Measurements from ENCODE around the gene TCEAL6.
A peak's percentile ranks its signal among the peaks of the same experiment; 100 is the strongest.
"Not testable (repeated sequence)": the region's sequence is repeated elsewhere in the genome, so short reads cannot be mapped to it uniquely, and the experiment has no call there.

The TCEAL6 gene

GRCh38 chrX:102142274-102142673, at the start of gene TCEAL6:
TCEAL6 (minus strand) TSS chrX:102142481.
- not testable (repeated sequence) for DNase-seq

- DNase-seq, result no peak
These were observed 43.9 kb upstream of the TCEAL6 start for GRCh38 chrX:102185967-102186720.

- peak; percentile 68 for DNase-seq
These were observed 13.5 kb upstream of the TCEAL6 start, which contains the start of gene BEX5 for GRCh38 chrX:102155806-102156179. BEX5 (minus strand) TSS chrX:102155977; CDS start chrX:102154265, 1,712 bp downstream.

- peak; percentile 9 for DNase-seq
These were observed 12.9 kb upstream of the TCEAL6 start for GRCh38 chrX:102154900-102155805.

GRCh38 chrX:102154218-102154860, 12.1 kb upstream of the TCEAL6 start:
- peak; percentile 1 for DNase-seq

- not testable (repeated sequence) for DNase-seq
These were observed 650 bp downstream of the TCEAL6 start for GRCh38 chrX:102141631-102142030.

- not testable (repeated sequence) for DNase-seq
These were observed 1.4 kb downstream of the TCEAL6 start for GRCh38 chrX:102140876-102141275.

- no peak for DNase-seq
These were observed 4.2 kb downstream of the TCEAL6 start for GRCh38 chrX:102138064-102138463.

GRCh38 chrX:102129473-102129872, 12.8 kb downstream of the TCEAL6 start:
- DNase-seq, result peak; percentile 5

GRCh38 chrX:102126863-102127262, 15.4 kb downstream of the TCEAL6 start:
- no peak for DNase-seq

- DNase-seq, result not testable (repeated sequence)
These were observed 16.0 kb downstream of the TCEAL6 start for GRCh38 chrX:102126080-102126818.

- DNase-seq, result not testable (repeated sequence)
These were observed 16.8 kb downstream of the TCEAL6 start, which contains the start of gene TCEAL2 for GRCh38 chrX:102125436-102125835. TCEAL2 (plus strand) TSS chrX:102125679; CDS start chrX:102126831, 1,152 bp downstream.

- not testable (repeated sequence) for DNase-seq
These were observed 17.3 kb downstream of the TCEAL6 start for GRCh38 chrX:102125014-102125413.

GRCh38 chrX:102115748-102116147, 26.5 kb downstream of the TCEAL6 start:
- no peak for DNase-seq

- no peak for DNase-seq
These were observed 28.9 kb downstream of the TCEAL6 start for GRCh38 chrX:102113367-102113766.

Measured in activated CD4-positive, alpha-beta T cell treated with anti-CD3 and anti-CD28 coated beads, Interleukin-10, Interleukin-2, amounts not matched to agents 100 ng/mL and 50 ng/mL, durations not matched to agents 16 hours and 8 hours (primary cell).